ENCODE data around the gene MZB1. TPM values are rescaled to one million over a fixed set of nuclear protein-coding genes. Genes with fewer than 3 reads are reported as not detected.

Gene MZB1
- total and polyA plus RNA-seq, 2 of the 8 experiments (the other 6 are each of a cell fraction or from before 2014, with no cell fraction given): 0.39 to 0.47 TPM

GRCh38 chr5:139414581-139415130, 24.9 kb upstream of the MZB1 start:
- H3K4me2 ChIP-seq (ENCODE audit: insufficient read depth in 1 of 2, low read depth in 2 of 2, low read length in 2 of 2): no peak overlapping the region
- no peak overlapping the region for H3K23ac ChIP-seq (ENCODE audit: insufficient read length)
- H3K18ac ChIP-seq (ENCODE audit: extremely low read depth, low read length): no peak overlapping the region
- H2BK20ac ChIP-seq (ENCODE audit: low read length): no peak overlapping the region
- H4K5ac ChIP-seq (ENCODE audit: insufficient read length, low read depth, low read length): no peak overlapping the region
- no peak overlapping the region for H2BK12ac ChIP-seq (ENCODE audit: low read depth, low read length)
- H3K79me1 ChIP-seq (ENCODE audit: low read depth, low read length): no peaks in the 10 kb centered on the region
- POLR2A ChIA-PET (ENCODE audit: partially characterized antibody): interaction anchor here (0.8 to 1.3 kb wide), 2 partner anchors 8 to 59 kb away, joined by 3 read pairs; no protein-coding TSS in a partner anchor
- no peak overlapping the region for H2AFZ ChIP-seq (ENCODE audit: low read length)
- H3K9me3 ChIP-seq (ENCODE audit: insufficient read depth in 2 of 2, low read depth in 1 of 2, low read length in 1 of 2): no peaks in the 10 kb centered on the region
- H3K4me1 ChIP-seq (replicated peaks in 1 of 4; ENCODE audit: control insufficient read depth in 3 of 4, insufficient read depth in 4 of 4, low read length in 3 of 4): peaks cover 4 to 6% (median 5%) of the 10 kb centered on the region in 4 experiments; a peak in 4 of 7 replicates
- no peaks in the 10 kb centered on the region for H4K20me1 ChIP-seq (replicated peaks in 1 of 2; ENCODE audit: control insufficient read depth in 1 of 2, insufficient read depth in 2 of 2, low read length in 2 of 2)
- no peak overlapping the region for H2BK15ac ChIP-seq (ENCODE audit: low read length)
- no peak overlapping the region for H2BK5ac ChIP-seq (ENCODE audit: low read depth, low read length)
- DNase-seq (ENCODE audit: low read depth in 1 of 2, low spot score in 2 of 2) (no peak), FAIRE-seq (no peak)
- H3K14ac ChIP-seq (ENCODE audit: insufficient read length): no peak overlapping the region
- no peak overlapping the region for H3K4ac ChIP-seq (replicated peaks; ENCODE audit: insufficient read length, low read depth, low read length)
- H3K79me2 ChIP-seq (ENCODE audit: control insufficient read depth in 1 of 2, insufficient read depth in 2 of 2, low read length in 2 of 2): no peaks in the 10 kb centered on the region
- no peak overlapping the region for H3K27ac ChIP-seq (ENCODE audit: low read depth, low read length)
- H4K8ac ChIP-seq (ENCODE audit: extremely low read depth, insufficient read depth, low read length): no peak overlapping the region
- H3K23me2 ChIP-seq (ENCODE audit: low read depth, low read length): no peaks in the 10 kb centered on the region
- no peaks in the 10 kb centered on the region for H3K27me3 ChIP-seq (replicated peaks in 1 of 4; ENCODE audit: control insufficient read depth in 3 of 4, extremely low read depth in 1 of 4, insufficient read depth in 3 of 4, low read length in 3 of 4)
- H3K9ac ChIP-seq (replicated peaks in 1 of 4; ENCODE audit: extremely low read depth in 1 of 4, low read depth in 3 of 4, low read length in 3 of 4): no peak overlapping the region
- H3K36me3 ChIP-seq (ENCODE audit: control insufficient read depth in 2 of 4, insufficient read depth in 4 of 4, low read length in 3 of 4): peaks cover 2 to 21% (median 6%) of the 10 kb centered on the region in 4 experiments; a peak in 5 of 8 replicates
- no peak overlapping the region for H3K56ac ChIP-seq (replicated peaks; ENCODE audit: insufficient read length, low read depth, low read length)
- H2AK5ac ChIP-seq (ENCODE audit: low read depth, low read length): no peak overlapping the region
- no peak overlapping the region for H2BK120ac ChIP-seq (replicated peaks; ENCODE audit: low read depth, low read length)
- WGBS, 2 experiments (ENCODE audit: extremely low coverage in 1 of 2, insufficient coverage in 1 of 2, insufficient read length in 1 of 2, insufficient replicate concordance in 2 of 2, low coverage in 1 of 2, low lambda C conversion rate in 2 of 2, missing lambda C conversion rate in 1 of 2): 94% methylated on average over 9 of the region's 9 CpGs; no CpG with 5 or more reads in 1 of the 2 experiments
- H3K4me3 ChIP-seq (ENCODE audit: extremely low read depth in 1 of 4, insufficient read depth in 2 of 4, low read depth in 3 of 4, low read length in 4 of 4): no peak overlapping the region
- CTCF ChIA-PET (ENCODE audit: partially characterized antibody): interaction anchor here (0.9 to 1.5 kb wide), 4 partner anchors 12 to 362 kb away, joined by 3 to 6 read pairs (median 4); partner anchors contain the start of gene PROB1
- TF ChIP-seq CBX5 (IDR thresholded peaks at IDR 0.05; ENCODE audit: low read depth, low read length) (no peak), RBBP5 (IDR thresholded peaks at IDR 0.05; ENCODE audit: borderline replicate concordance, low read depth, low read length) (no peak)
- no peak overlapping the region for H4K91ac ChIP-seq (replicated peaks; ENCODE audit: insufficient read length, low read length)
